ENCODE results near the gene HCRT. TPM values are rescaled to one million over a fixed set of nuclear protein-coding genes. Genes with fewer than 3 reads are reported as not detected.

The HCRT gene
- polyA plus RNA-seq, 1 of the 3 experiments (the other 2 are of a cell fraction): not detected

DNA sequence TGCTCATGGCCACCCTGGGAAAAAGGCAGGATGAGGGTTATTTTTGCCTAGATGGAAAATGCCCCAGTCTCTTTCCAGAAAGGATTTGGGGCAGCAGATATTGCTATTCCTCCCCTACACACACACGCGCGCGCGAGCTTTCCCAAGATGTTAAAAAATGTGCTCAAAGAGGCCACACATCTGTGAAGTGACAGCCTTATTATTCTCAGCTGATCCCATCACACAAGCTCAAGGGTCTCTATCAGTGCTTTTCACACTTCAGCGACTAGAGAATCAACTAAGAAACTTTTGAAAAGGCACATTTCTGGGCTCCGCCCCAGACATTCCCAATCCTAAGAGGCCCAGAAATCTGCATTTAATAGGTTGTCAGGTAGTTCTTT is 24.7 kb downstream of the HCRT start:
- Histone ChIP-seq H3K9ac (no peak overlapping the region), H3K27ac (ENCODE audit: low read depth in 2 of 2, low read length in 1 of 2) (no peak overlapping the region), H3K9me3 (no peaks in the 10 kb centered on the region), H3K9me2 (no peaks in the 10 kb centered on the region), H3K4me3 (ENCODE audit: low read depth in 2 of 2, low read length in 1 of 2) (no peak overlapping the region), H3K4me1 (ENCODE audit: control insufficient read depth in 1 of 2, insufficient read depth in 2 of 2, low read depth in 1 of 2, low read length in 1 of 2) (peaks cover 0 to 12% of the 10 kb centered on the region in 2 experiments; a peak in 1 of 4 replicates), H3F3A (replicated peaks; ENCODE audit: insufficient read depth) (no peaks in the 10 kb centered on the region), H2AFZ (ENCODE audit: low read depth) (no peak overlapping the region), H4K20me1 (ENCODE audit: insufficient read depth) (no peaks in the 10 kb centered on the region), H3K27me3 (ENCODE audit: insufficient read depth) (no peaks in the 10 kb centered on the region), H3K4me2 (no peak overlapping the region), H3K79me2 (ENCODE audit: insufficient read depth) (no peaks in the 10 kb centered on the region), H3K36me3 (replicated peaks in 1 of 2; ENCODE audit: control insufficient read depth in 1 of 2, insufficient read depth in 2 of 2, low read length in 1 of 2) (no peaks in the 10 kb centered on the region)
- WGBS (ENCODE audit: low lambda C conversion rate): 97% methylated on average over 7 of the region's 7 CpGs
- DNase-seq: no peak
- POLR2A ChIA-PET: no interaction called here
- CTCF ChIA-PET: interaction anchor here (0.6 to 1.4 kb wide), 3 partner anchors 21 to 197 kb away, joined by 3 to 4 read pairs (median 3); no protein-coding TSS in a partner anchor
- TF ChIP-seq EP300 (IDR thresholded peaks at IDR 0.05; ENCODE audit: borderline replicate concordance in 1 of 2, low read depth in 1 of 2, low read length in 1 of 2) (no peak), GABPA (IDR thresholded peaks at IDR 0.05; ENCODE audit: low read depth) (no peak), RFX5 (IDR thresholded peaks at IDR 0.05; ENCODE audit: low read length) (no peak)
- TF ChIP-seq, protein P1, sequence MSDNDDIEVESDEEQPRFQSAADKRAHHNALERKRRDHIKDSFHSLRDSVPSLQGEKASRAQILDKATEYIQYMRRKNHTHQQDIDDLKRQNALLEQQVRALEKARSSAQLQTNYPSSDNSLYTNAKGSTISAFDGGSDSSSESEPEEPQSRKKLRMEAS (IDR thresholded peaks at IDR 0.05; ENCODE audit: low read depth): no peak

DNA sequence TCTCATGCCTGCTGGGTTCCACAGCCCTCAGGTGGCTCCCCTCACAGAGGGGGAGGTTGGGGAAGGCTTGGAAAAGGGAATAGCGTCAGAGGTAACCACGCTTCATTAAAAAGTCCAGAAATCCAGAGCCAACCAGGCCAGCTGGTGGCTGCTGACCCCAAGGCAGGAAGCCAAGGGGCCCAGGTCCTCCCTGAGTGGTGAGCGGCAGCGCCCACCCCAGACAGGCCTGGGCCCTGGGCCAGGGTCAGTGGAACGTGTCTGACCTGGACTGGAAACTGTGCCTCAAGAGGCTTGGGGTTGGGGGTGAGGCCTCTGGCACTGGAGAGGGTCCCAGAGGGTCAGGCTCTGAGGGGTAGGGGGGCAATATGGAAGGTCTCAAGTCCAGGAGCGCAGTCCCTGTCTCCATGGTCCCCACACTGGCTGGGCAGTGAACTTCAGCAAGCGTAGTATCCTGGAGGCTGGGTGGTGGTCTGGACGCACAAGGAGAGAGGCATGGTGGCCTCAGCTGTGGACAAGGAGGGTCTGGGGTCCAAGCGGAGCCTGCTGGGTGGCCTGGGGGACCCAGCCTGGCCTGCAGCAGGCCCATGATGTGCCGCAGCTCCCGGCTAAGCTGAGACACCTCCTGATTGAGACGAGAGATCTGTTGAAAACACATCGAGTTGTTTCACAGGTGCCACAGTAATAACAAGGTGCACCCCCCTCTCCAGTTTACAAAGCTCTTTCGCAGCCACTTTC is 25.3 kb downstream of the HCRT start:
- no peaks in the 10 kb centered on the region for H3K27me3 ChIP-seq (ENCODE audit: insufficient read depth)
- H3F3A ChIP-seq (replicated peaks; ENCODE audit: insufficient read depth): no peaks in the 10 kb centered on the region
- H3K4me2 ChIP-seq: no peak overlapping the region
- no peaks in the 10 kb centered on the region for H3K9me2 ChIP-seq
- no peaks in the 10 kb centered on the region for H3K36me3 ChIP-seq (replicated peaks in 1 of 2; ENCODE audit: control insufficient read depth in 1 of 2, insufficient read depth in 2 of 2, low read length in 1 of 2)
- no peaks in the 10 kb centered on the region for H3K79me2 ChIP-seq (ENCODE audit: insufficient read depth)
- no peak overlapping the region for H3K9ac ChIP-seq
- DNase-seq: no peak
- ChIA-PET POLR2A (no interaction called here), CTCF (interaction anchor here (0.8 to 1.4 kb wide), 3 partner anchors 20 to 197 kb away, joined by 3 to 4 read pairs (median 3); no protein-coding TSS in a partner anchor)
- H3K4me3 ChIP-seq (ENCODE audit: low read depth in 2 of 2, low read length in 1 of 2): no peak overlapping the region
- WGBS (ENCODE audit: low lambda C conversion rate): 92% methylated on average over 8 of the region's 14 CpGs
- TF ChIP-seq TEAD4 (IDR thresholded peaks at IDR 0.05; ENCODE audit: borderline replicate concordance, insufficient read depth) (no peak), EP300 (IDR thresholded peaks at IDR 0.05; ENCODE audit: borderline replicate concordance in 1 of 2, low read depth in 1 of 2, low read length in 1 of 2) (no peak), MXI1 (IDR thresholded peaks at IDR 0.05; ENCODE audit: low read depth, low read length) (no peak), EZH2phosphoT487 (IDR thresholded peaks at IDR 0.05; ENCODE audit: borderline replicate concordance, low read depth) (no peak), POLR2AphosphoS5 (IDR thresholded peaks at IDR 0.05; ENCODE audit: low read depth, low read length) (no peak), RFX5 (IDR thresholded peaks at IDR 0.05; ENCODE audit: low read length) (no peak), FOSL2 (IDR thresholded peaks at IDR 0.05; ENCODE audit: borderline replicate concordance, low read depth) (no peak), NFIC (IDR thresholded peaks at IDR 0.05; ENCODE audit: borderline replicate concordance) (no peak), CHD2 (IDR thresholded peaks at IDR 0.05; ENCODE audit: low read length, partially characterized antibody) (no peak), RXRA (IDR thresholded peaks at IDR 0.05; ENCODE audit: borderline replicate concordance, low read depth) (no peak), SMC3 (IDR thresholded peaks at IDR 0.05; ENCODE audit: low read depth, low read length) (no peak), GATA2 (CRISPR knock-in tag; IDR thresholded peaks at IDR 0.05) (no peak)
- TF ChIP-seq, protein P2, sequence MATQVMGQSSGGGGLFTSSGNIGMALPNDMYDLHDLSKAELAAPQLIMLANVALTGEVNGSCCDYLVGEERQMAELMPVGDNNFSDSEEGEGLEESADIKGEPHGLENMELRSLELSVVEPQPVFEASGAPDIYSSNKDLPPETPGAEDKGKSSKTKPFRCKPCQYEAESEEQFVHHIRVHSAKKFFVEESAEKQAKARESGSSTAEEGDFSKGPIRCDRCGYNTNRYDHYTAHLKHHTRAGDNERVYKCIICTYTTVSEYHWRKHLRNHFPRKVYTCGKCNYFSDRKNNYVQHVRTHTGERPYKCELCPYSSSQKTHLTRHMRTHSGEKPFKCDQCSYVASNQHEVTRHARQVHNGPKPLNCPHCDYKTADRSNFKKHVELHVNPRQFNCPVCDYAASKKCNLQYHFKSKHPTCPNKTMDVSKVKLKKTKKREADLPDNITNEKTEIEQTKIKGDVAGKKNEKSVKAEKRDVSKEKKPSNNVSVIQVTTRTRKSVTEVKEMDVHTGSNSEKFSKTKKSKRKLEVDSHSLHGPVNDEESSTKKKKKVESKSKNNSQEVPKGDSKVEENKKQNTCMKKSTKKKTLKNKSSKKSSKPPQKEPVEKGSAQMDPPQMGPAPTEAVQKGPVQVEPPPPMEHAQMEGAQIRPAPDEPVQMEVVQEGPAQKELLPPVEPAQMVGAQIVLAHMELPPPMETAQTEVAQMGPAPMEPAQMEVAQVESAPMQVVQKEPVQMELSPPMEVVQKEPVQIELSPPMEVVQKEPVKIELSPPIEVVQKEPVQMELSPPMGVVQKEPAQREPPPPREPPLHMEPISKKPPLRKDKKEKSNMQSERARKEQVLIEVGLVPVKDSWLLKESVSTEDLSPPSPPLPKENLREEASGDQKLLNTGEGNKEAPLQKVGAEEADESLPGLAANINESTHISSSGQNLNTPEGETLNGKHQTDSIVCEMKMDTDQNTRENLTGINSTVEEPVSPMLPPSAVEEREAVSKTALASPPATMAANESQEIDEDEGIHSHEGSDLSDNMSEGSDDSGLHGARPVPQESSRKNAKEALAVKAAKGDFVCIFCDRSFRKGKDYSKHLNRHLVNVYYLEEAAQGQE (IDR thresholded peaks at IDR 0.05; ENCODE audit: low read depth, low read length): no peak
- H4K20me1 ChIP-seq (ENCODE audit: insufficient read depth): no peaks in the 10 kb centered on the region
- H3K9me3 ChIP-seq: no peaks in the 10 kb centered on the region
- no peak overlapping the region for H2AFZ ChIP-seq (ENCODE audit: low read depth)
- H3K4me1 ChIP-seq (ENCODE audit: control insufficient read depth in 1 of 2, insufficient read depth in 2 of 2, low read depth in 1 of 2, low read length in 1 of 2): peaks cover 0 to 15% of the 10 kb centered on the region in 2 experiments; a peak in 1 of 4 replicates
- no peak overlapping the region for H3K27ac ChIP-seq (ENCODE audit: low read depth in 2 of 2, low read length in 1 of 2)
